ENCODE measurements around the gene AKT3. TPM values are rescaled to one million over a fixed set of nuclear protein-coding genes. Genes with fewer than 3 reads are reported as not detected.

AKT3 gene
- total RNA-seq, 1 donor from 2014 or later, result 20.6 TPM

- TF ChIP-seq CTCF (IDR thresholded peaks at IDR 0.05; ENCODE audit: borderline replicate concordance), result no peak
- intact Hi-C loops (cut with micrococcal nuclease), result no loop called here
- H3K9me3 ChIP-seq (replicated peaks), result no peaks in the 10 kb centered on the region
- H3K36me3 ChIP-seq, result no peaks in the 10 kb centered on the region
- no peaks in the 10 kb centered on the region for H3K27me3 ChIP-seq (ENCODE audit: low read depth)
- H3K27ac ChIP-seq (replicated peaks), result no peak overlapping the region
- no peak for DNase-seq
- peaks cover 37% of the 10 kb centered on the region for H3K4me1 ChIP-seq
- H3K4me3 ChIP-seq, result no peak overlapping the region
These were observed 133.1 kb downstream of the AKT3 start for GRCh38 chr1:243716906-243717305.

GRCh38 chr1:243715285-243715684 is 134.8 kb downstream of the AKT3 start:
- H3K36me3 ChIP-seq, result no peaks in the 10 kb centered on the region
- intact Hi-C loops (cut with micrococcal nuclease), result no loop called here
- DNase-seq, result no peak
- H3K27me3 ChIP-seq (ENCODE audit: low read depth), result no peaks in the 10 kb centered on the region
- no peak overlapping the region for H3K27ac ChIP-seq (replicated peaks)
- no peak for TF ChIP-seq CTCF (IDR thresholded peaks at IDR 0.05; ENCODE audit: borderline replicate concordance)
- H3K4me1 ChIP-seq, result peaks cover 37% of the 10 kb centered on the region
- H3K9me3 ChIP-seq (replicated peaks), result no peaks in the 10 kb centered on the region
- no peak overlapping the region for H3K4me3 ChIP-seq

- DNase-seq, result no peak
- TF ChIP-seq CTCF (IDR thresholded peaks at IDR 0.05; ENCODE audit: borderline replicate concordance), result no peak
- Histone ChIP-seq H3K4me1 (peaks cover 34% of the 10 kb centered on the region), H3K4me3 (peak overlapping the region; percentile 24), H3K9me3 (replicated peaks) (no peaks in the 10 kb centered on the region), H3K27me3 (ENCODE audit: low read depth) (no peaks in the 10 kb centered on the region), H3K27ac (replicated peaks) (peak overlapping the region; percentile 29), H3K36me3 (no peaks in the 10 kb centered on the region)
- intact Hi-C loops (cut with micrococcal nuclease), result no loop called here
These were observed 136.4 kb downstream of the AKT3 start for GRCh38 chr1:243713470-243714186.

- Histone ChIP-seq H3K4me1 (peaks cover 34% of the 10 kb centered on the region), H3K27me3 (ENCODE audit: low read depth) (no peaks in the 10 kb centered on the region), H3K36me3 (no peaks in the 10 kb centered on the region), H3K27ac (replicated peaks) (no peak overlapping the region), H3K9me3 (replicated peaks) (no peaks in the 10 kb centered on the region), H3K4me3 (peak overlapping the region; percentile 24)
- no peak for DNase-seq
- peak; percentile 31 for TF ChIP-seq CTCF (IDR thresholded peaks at IDR 0.05; ENCODE audit: borderline replicate concordance)
- intact Hi-C loops (cut with micrococcal nuclease), result no loop called here
These were observed 137.1 kb downstream of the AKT3 start for GRCh38 chr1:243712941-243713340.

GRCh38 chr1:243712242-243712641 is 137.8 kb downstream of the AKT3 start:
- Histone ChIP-seq H3K27me3 (ENCODE audit: low read depth) (no peaks in the 10 kb centered on the region), H3K9me3 (replicated peaks) (no peaks in the 10 kb centered on the region), H3K36me3 (no peaks in the 10 kb centered on the region), H3K4me3 (no peak overlapping the region), H3K4me1 (peaks cover 34% of the 10 kb centered on the region), H3K27ac (replicated peaks) (no peak overlapping the region)
- intact Hi-C loops (cut with micrococcal nuclease), result no loop called here
- no peak for DNase-seq
- no peak for TF ChIP-seq CTCF (IDR thresholded peaks at IDR 0.05; ENCODE audit: borderline replicate concordance)
